DOHH2 (cell line): ENCODE data around the gene RELN.

ENCODE experiments used
- CTCF ChIP-seq: fragments of 200-600 bp; sonication (generic); IDR thresholded peaks from one replicate; pipeline ENCODE4 v1.5.1; 2014; ENCODE audit warnings: antibody characterized with exemption, mild to moderate bottlenecking, low read depth, low read length; ENCODE audit not compliant: poor library complexity, severe bottlenecking
- EZH2phosphoT487 ChIP-seq: fragments of 200-600 bp; sonication (generic); IDR thresholded peaks from 2 replicates; pipeline ENCODE4 v1.6.1; 2017; ENCODE audit warnings: borderline replicate concordance, mild to moderate bottlenecking, antibody characterized with exemption, low read length, moderate library complexity, mixed read lengths

GRCh38 chr7:103644319-103644718 is 345.1 kb downstream of the RELN start:
- TF ChIP-seq CTCF (no peak), EZH2phosphoT487 (no peak)
